Measurements from ENCODE around the gene METTL4.
A peak's percentile ranks its signal among the peaks of the same experiment; 100 is the strongest.
"Not testable (repeated sequence)": the region's sequence is repeated elsewhere in the genome, so short reads cannot be mapped to it uniquely, and the experiment has no call there.

METTL4 gene

DNA sequence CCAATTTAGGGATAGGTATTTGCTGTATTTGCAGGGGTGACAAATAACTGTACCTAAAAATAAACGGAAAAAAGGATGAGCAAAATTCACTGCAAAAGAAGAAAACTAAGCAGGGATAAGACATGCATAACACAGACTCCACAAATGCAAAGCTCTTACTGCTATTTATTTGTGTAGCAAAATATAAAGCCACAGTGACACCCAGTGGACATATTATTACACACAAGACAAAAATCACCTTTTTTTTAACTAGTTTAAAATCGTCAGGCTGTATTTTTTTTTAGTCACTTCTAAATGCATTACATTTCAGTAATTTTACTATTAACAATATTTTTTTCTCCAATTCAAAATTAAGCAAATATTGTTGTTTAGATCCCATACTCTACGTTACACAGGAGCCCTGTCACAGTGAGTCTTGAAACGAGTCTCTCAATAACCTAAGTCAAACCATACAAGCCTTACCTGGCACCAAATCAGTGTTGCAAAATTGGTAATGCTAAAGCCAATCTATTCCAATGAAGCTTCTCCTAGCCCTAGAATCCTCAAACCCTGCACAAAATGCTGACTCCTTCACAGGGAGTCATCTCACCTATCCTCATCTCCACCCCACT is 23.7 kb downstream of the METTL4 start:
- TF ChIP-seq, protein P1, sequence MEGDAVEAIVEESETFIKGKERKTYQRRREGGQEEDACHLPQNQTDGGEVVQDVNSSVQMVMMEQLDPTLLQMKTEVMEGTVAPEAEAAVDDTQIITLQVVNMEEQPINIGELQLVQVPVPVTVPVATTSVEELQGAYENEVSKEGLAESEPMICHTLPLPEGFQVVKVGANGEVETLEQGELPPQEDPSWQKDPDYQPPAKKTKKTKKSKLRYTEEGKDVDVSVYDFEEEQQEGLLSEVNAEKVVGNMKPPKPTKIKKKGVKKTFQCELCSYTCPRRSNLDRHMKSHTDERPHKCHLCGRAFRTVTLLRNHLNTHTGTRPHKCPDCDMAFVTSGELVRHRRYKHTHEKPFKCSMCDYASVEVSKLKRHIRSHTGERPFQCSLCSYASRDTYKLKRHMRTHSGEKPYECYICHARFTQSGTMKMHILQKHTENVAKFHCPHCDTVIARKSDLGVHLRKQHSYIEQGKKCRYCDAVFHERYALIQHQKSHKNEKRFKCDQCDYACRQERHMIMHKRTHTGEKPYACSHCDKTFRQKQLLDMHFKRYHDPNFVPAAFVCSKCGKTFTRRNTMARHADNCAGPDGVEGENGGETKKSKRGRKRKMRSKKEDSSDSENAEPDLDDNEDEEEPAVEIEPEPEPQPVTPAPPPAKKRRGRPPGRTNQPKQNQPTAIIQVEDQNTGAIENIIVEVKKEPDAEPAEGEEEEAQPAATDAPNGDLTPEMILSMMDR (conservative IDR thresholded peaks at IDR 0.05; ENCODE audit: low read length) = peak; percentile 59
- peak; percentile 61 for DNase-seq (ENCODE audit: low read depth)
- no peak overlapping the region for H3K4me3 ChIP-seq (ENCODE audit: low read length)

DNA sequence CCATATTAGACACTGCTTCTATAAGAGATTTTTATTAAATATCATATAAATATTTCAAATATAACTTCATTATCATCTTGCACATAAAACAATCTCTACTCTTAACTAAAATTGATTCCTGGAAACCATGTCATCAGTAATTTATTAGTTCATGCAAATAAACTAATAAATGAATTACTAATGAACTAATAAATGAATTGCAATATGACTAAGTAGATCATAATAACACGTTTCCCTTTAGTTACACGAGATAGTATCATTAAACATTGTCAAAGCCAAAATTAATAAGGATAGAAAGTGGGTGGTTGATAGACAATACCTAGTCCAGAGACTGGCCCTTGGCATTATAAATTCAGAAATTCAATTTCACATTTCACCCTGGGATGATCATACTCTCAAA is 26.1 kb downstream of the METTL4 start:
- DNase-seq (ENCODE audit: low read depth) = no peak
- TF ChIP-seq, protein P1 (conservative IDR thresholded peaks at IDR 0.05; ENCODE audit: low read length) = no peak
- H3K4me3 ChIP-seq (ENCODE audit: low read length) = no peak overlapping the region

DNA sequence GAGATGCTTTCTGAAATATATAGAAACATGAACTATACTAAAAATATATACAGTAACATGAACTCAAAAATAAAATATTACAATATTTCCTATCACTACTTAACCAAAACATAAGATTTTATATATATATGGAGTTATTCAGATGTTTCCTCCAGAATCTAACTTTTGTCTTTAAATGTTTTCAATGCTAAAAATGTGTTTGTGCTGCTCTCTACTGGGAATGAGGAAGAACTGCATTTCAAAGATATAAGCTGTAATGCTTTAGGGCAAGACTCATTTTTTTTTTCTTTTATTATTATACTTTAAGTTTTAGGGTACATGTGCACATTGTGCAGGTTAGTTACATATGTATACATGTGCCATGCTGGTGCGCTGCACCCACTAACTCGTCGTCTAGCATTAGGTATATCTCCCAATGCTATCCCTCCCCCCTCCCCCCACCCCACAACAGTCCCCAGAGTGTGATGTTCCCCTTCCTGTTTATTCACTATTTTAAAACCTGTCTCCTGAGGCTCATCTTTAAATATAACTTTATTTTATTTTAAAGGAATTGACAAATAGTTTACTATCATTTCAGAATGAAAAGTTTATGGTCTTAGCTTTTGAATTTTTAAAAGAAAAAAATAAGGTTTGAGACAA is 29.3 kb downstream of the METTL4 start:
- peak; percentile 48 for DNase-seq (ENCODE audit: low read depth)
- H3K4me3 ChIP-seq (ENCODE audit: low read length) = not testable (repeated sequence)
- TF ChIP-seq, protein P1 (conservative IDR thresholded peaks at IDR 0.05; ENCODE audit: low read length) = peak; percentile 75

DNA sequence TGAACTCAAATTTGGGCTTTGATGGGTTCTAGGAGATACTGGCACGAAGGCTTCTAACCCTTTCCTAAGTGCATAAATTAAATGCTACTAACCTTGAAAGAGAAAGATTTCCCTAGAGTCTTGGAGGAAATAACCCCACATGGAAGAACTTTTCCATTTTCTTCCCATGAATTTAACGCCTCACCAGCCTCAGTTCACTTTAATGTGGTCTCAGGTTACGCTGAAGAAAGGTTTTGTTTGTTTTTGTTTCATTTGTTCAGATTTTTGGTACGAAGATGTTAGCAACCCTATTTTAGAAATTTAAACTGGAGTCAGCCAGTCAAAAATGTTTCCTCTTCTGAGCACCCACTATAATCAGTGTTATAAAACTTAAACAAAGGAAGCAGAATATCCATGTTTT is 30.7 kb downstream of the METTL4 start:
- no peak overlapping the region for H3K4me3 ChIP-seq (ENCODE audit: low read length)
- no peak for DNase-seq (ENCODE audit: low read depth)
- TF ChIP-seq, protein P1 (conservative IDR thresholded peaks at IDR 0.05; ENCODE audit: low read length) = no peak

DNA sequence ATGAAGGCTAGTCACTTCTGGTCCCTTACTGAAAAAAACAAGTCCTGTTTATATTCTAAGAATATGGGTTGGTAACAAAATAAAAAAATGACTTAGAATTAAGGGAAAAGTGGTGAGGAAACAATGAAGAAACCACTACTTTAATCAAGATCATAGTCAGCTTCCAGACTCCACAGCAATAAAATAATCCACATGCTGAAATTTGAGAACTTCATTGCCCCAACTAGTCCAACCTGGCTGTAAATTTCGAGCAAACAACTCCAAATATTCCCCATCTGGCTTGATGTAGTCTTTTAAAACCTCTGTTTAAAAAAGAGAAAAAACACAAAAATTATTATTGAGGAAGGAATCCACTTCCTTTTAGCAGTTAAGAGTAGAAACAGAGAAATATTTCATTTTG is 32.5 kb downstream of the METTL4 start:
- DNase-seq (ENCODE audit: low read depth) = peak; percentile 39
- TF ChIP-seq, protein P1 (conservative IDR thresholded peaks at IDR 0.05; ENCODE audit: low read length) = no peak
- no peak overlapping the region for H3K4me3 ChIP-seq (ENCODE audit: low read length)

DNA sequence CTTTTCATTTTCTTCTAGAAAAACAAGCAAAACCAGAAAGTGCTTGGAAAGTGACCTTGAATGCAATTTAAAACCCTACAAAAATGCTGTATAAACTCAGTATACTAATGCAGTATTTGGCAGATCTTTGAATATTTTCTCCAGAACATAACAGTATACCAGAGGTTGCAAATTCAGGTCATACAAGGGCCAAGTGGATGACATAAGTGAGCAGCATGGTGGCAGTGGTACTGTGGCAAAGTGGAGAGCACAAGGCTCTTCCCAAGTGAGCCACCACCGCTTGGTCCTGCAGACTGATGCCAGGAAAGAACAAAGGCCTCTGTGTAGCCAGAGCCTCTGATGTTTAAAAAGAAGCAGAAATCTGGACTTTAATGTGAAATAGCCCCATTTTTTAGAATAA is 33.1 kb downstream of the METTL4 start:
- DNase-seq (ENCODE audit: low read depth) = no peak
- no peak overlapping the region for H3K4me3 ChIP-seq (ENCODE audit: low read length)
- TF ChIP-seq, protein P1 (conservative IDR thresholded peaks at IDR 0.05; ENCODE audit: low read length) = no peak

DNA sequence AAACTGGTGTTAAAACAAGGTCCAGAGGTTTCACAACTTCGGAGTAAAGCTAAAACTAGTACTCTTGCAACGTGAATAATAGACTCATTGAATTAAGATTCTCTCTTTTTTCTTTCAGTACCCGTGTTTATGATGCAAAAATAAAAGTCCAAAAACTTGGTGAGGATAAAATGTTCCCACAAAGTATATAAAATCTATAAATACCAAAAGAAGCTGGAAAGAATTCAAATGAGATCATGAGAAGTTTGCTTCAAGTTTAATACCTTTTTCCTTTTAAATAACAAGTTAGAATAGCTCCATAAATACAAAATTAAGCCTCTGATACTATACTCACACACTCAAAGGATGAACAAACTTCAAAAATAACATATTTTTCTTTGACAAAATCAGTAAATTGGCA is 34.0 kb downstream of the METTL4 start:
- TF ChIP-seq, protein P1 (conservative IDR thresholded peaks at IDR 0.05; ENCODE audit: low read length) = no peak
- DNase-seq (ENCODE audit: low read depth) = no peak
- H3K4me3 ChIP-seq (ENCODE audit: low read length) = no peak overlapping the region
